DMS153 treated with DMSO at 0.1 percent for 48 hours (cell line): ENCODE results near the gene DDX10.
"Not testable (repeated sequence)": the region's sequence is repeated elsewhere in the genome, so short reads cannot be mapped to it uniquely, and the experiment has no call there.

ENCODE experiments used
- DNase-seq: peaks from one replicate; lab custom pipeline; 2025; ENCODE audit not compliant: unreplicated experiment; lab: John Stamatoyannopoulos, UW

The DDX10 gene

GRCh38 chr11:108817976-108818375 lies 153.1 kb downstream of the DDX10 start:
- no peak for DNase-seq

GRCh38 chr11:108818971-108819370 lies 154.1 kb downstream of the DDX10 start:
- no peak for DNase-seq

- DNase-seq, result no peak
Measured at GRCh38 chr11:108819957-108820356, 155.1 kb downstream of the DDX10 start.

GRCh38 chr11:108823960-108824359 lies 159.1 kb downstream of the DDX10 start:
- DNase-seq, result not testable (repeated sequence)

- no peak for DNase-seq
Measured at GRCh38 chr11:108824545-108824944, 159.7 kb downstream of the DDX10 start.

GRCh38 chr11:108825381-108825780 lies 160.5 kb downstream of the DDX10 start:
- DNase-seq, result no peak

- no peak for DNase-seq
Measured at GRCh38 chr11:108826136-108826535, 161.3 kb downstream of the DDX10 start.

- DNase-seq, result no peak
Measured at GRCh38 chr11:108835624-108836023, 170.8 kb downstream of the DDX10 start.

- DNase-seq, result no peak
Measured at GRCh38 chr11:108836541-108836940, 171.7 kb downstream of the DDX10 start.

- DNase-seq, result no peak
Measured at GRCh38 chr11:108838102-108838791, 173.4 kb downstream of the DDX10 start.

GRCh38 chr11:108838792-108839105 lies 173.9 kb downstream of the DDX10 start:
- no peak for DNase-seq

GRCh38 chr11:108846009-108846408 lies 181.1 kb downstream of the DDX10 start:
- DNase-seq, result no peak

GRCh38 chr11:108847298-108847990 lies 182.6 kb downstream of the DDX10 start:
- no peak for DNase-seq

- no peak for DNase-seq
Measured at GRCh38 chr11:108851781-108852180, 186.9 kb downstream of the DDX10 start.

- no peak for DNase-seq
Measured at GRCh38 chr11:108852701-108853100, 187.8 kb downstream of the DDX10 start.

GRCh38 chr11:108853151-108853550 lies 188.3 kb downstream of the DDX10 start:
- DNase-seq, result no peak

- DNase-seq, result no peak
Measured at GRCh38 chr11:108853864-108854263, 189.0 kb downstream of the DDX10 start.

- DNase-seq, result no peak
Measured at GRCh38 chr11:108854346-108854745, 189.5 kb downstream of the DDX10 start.

GRCh38 chr11:108857382-108857781 lies 192.5 kb downstream of the DDX10 start:
- no peak for DNase-seq

GRCh38 chr11:108858622-108859021 lies 193.8 kb downstream of the DDX10 start:
- DNase-seq, result no peak

GRCh38 chr11:108859510-108859909 lies 194.6 kb downstream of the DDX10 start:
- DNase-seq, result no peak

- DNase-seq, result no peak
Measured at GRCh38 chr11:108863528-108863927, 198.7 kb downstream of the DDX10 start.

GRCh38 chr11:108865406-108865805 lies 200.5 kb downstream of the DDX10 start:
- no peak for DNase-seq
